ENCODE measurements around the gene YBX3. TPM values are rescaled to one million over a fixed set of nuclear protein-coding genes. Genes with fewer than 3 reads are reported as not detected.
A peak's percentile ranks its signal among the peaks of the same experiment; 100 is the strongest.

Gene YBX3
- total and polyA plus RNA-seq, 2 of the 13 experiments (the other 11 are each of a cell fraction or from before 2014, with no cell fraction given): 77.5 to 99.6 TPM

DNA sequence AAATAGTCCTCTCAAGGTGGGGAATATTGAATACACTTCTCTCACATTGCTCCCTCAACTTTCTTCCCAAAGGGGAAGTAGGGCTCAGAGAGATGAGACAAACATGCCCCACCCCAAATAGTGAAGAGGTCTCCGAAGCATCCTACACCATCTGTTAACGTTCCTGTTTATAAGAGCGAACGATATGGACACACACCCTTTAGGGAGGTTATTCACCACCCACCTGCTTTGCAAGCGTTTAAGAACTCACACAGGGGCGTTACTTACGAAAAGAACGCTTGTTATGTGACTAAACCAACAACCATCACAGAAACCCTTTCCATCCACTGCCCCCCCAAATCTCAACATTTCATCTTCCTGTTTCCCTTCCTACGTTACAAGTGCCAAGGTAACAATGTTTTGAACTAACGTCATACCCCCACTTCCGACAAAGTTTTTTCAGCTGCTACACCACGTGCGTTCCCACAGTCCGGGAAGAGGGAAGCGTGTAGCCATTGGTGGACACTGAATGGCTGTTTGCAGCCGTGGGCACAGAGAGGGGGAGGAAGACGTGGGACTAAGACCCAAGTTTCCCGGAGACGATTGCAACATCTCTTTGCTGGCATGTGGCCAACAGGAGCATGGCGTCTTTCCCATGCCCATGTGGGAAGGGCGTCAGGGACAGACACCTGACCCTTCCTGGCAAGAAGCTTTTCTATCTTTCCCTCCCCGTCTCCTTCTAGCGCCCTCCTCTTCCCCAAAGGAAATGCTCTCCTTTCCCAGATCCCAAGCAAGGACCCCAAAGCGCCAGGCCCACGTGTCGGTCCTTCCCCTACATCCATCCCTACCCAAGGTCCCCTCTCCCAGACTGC lies 1.2 kb downstream of the YBX3 start (continued):
- peak; percentile 30; the same call in 1 of the 2 replicates for TF ChIP-seq ZNF609 (CRISPR knock-in tag; IDR thresholded peaks at IDR 0.05; ENCODE audit: borderline replicate concordance)
- no peak for TF ChIP-seq TBX3 (IDR thresholded peaks at IDR 0.05; ENCODE audit: borderline replicate concordance)
- 0 out of 2 replicates have a peak, but pooled peaks have one; percentile 64 for TF ChIP-seq ZNF337 (CRISPR knock-in tag; IDR thresholded peaks at IDR 0.05; ENCODE audit: borderline replicate concordance, low read depth)
- no peak for TF ChIP-seq TCF12 (IDR thresholded peaks at IDR 0.05)
- no peak for TF ChIP-seq TCF12 (CRISPR knock-in tag; IDR thresholded peaks at IDR 0.05)
- no peak for TF ChIP-seq EHMT2 (IDR thresholded peaks at IDR 0.05; ENCODE audit: borderline replicate concordance, low read depth, low read length)
- TF ChIP-seq MLLT10 (CRISPR knock-in tag; IDR thresholded peaks at IDR 0.05): no peak
- no peak for TF ChIP-seq ZNF382 (CRISPR knock-in tag; IDR thresholded peaks at IDR 0.05; ENCODE audit: borderline replicate concordance)
- TF ChIP-seq KDM6A (CRISPR knock-in tag; IDR thresholded peaks at IDR 0.05; ENCODE audit: low read depth): no peak
- peak; percentile 98 for TF ChIP-seq MAX (IDR thresholded peaks at IDR 0.05)
- no peak for TF ChIP-seq ZNF121 (CRISPR knock-in tag; IDR thresholded peaks at IDR 0.05)
- no peak for TF ChIP-seq ZNF720 (CRISPR knock-in tag; IDR thresholded peaks at IDR 0.05)
- 0 out of 2 replicates have a peak, but pooled peaks have one; percentile 53 for TF ChIP-seq ZNF343 (CRISPR knock-in tag; IDR thresholded peaks at IDR 0.05)
- TF ChIP-seq ZNF678 (CRISPR knock-in tag; IDR thresholded peaks at IDR 0.05): 0 out of 2 replicates have a peak, but pooled peaks have one; percentile 32
- TF ChIP-seq ZSCAN31 (CRISPR knock-in tag; IDR thresholded peaks at IDR 0.05; ENCODE audit: low read depth): no peak; the same call in 1 of the 2 replicates
- TF ChIP-seq ETV5 (CRISPR knock-in tag; IDR thresholded peaks at IDR 0.05; ENCODE audit: borderline replicate concordance): peak; percentile 49; the same call in 1 of the 2 replicates
- no peak for TF ChIP-seq ESRRA (CRISPR knock-in tag; IDR thresholded peaks at IDR 0.05; ENCODE audit: low read depth)
- TF ChIP-seq MYNN (CRISPR knock-in tag; IDR thresholded peaks at IDR 0.05; ENCODE audit: low read depth): no peak
- TF ChIP-seq, protein P1, sequence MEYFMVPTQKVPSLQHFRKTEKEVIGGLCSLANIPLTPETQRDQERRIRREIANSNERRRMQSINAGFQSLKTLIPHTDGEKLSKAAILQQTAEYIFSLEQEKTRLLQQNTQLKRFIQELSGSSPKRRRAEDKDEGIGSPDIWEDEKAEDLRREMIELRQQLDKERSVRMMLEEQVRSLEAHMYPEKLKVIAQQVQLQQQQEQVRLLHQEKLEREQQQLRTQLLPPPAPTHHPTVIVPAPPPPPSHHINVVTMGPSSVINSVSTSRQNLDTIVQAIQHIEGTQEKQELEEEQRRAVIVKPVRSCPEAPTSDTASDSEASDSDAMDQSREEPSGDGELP (IDR thresholded peaks at IDR 0.05; ENCODE audit: borderline replicate concordance, low read depth): peak; percentile 88
- no peak for TF ChIP-seq HES4 (CRISPR knock-in tag; IDR thresholded peaks at IDR 0.05; ENCODE audit: borderline replicate concordance)
- TF ChIP-seq RBM22 (optimal IDR thresholded peaks at IDR 0.05; ENCODE audit: low read length): no peak
- no peak for TF ChIP-seq SP4 (CRISPR knock-in tag; IDR thresholded peaks at IDR 0.05)
- TF ChIP-seq HNF4G (IDR thresholded peaks at IDR 0.05; ENCODE audit: borderline replicate concordance, low read depth, low read length): no peak
- TF ChIP-seq HNF4G (CRISPR knock-in tag; IDR thresholded peaks at IDR 0.05; ENCODE audit: borderline replicate concordance, low read depth): no peak
- peak; percentile 76; the same call in 1 of the 2 replicates for TF ChIP-seq NAIF1 (CRISPR knock-in tag; IDR thresholded peaks at IDR 0.05; ENCODE audit: borderline replicate concordance)

Data from HepG2 (cell line).